T follicular helper cell (primary cell): Measurements from ENCODE around the gene PROM1.

Experiments
- DNase-seq: peaks from one replicate; pipeline ENCODE4 v3.0.0-alpha.2; 2020; ENCODE audit warnings: low read depth
- total RNA-seq, 2 experiments: gene quantifications; one replicate each; lab custom pipeline; 2026; lab: John Stamatoyannopoulos, UW

PROM1 gene
- 0 to 0.09 reads per million in 2 experiments for total RNA-seq

DNA sequence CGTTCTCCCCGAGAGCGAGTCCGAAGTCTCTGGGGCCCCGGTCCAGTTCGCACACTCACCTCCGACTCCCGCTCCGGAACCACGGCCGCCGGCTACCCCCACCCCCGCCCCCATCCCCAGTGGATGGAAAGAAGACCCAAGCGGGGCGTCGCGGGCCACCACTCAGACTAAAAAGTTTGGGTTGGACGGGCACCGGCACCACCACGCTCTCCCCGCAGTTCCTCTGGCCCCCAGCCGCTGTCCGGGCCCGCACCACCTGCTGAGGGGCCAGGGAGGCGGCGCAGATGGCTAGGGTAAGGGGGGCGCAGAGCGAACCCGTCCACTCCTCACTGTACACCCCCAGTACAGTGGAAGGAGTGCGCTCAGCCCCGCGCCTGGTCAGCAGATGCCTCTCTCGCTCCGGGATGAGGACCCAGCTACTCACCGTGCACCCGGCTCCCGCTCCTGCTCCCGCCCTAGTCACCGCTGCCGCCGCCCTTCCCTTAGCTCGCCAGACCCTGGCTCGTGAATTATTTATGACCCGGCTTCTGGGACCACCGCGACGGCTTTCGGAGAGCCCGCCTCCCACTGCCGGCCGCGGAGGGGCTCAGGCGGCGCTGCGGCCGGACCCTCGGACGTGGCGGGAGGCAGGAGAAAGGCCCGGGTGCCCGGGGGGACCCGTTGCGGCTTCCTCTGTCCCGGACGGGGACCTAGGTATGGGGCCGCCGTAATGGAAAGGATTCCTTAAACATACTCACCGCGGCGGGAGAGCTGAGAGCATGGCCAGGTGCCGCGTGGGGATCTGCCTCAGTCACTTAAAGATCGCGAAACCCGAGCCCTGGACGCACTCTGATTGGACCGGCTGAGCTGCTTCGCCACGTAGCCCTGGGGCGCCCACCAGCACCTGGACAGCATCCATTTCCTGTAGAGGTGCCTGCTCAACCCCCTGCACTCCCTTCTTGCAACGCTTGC lies at the start of gene PROM1:
Gene PROM1, minus strand, starts transcription at position 783 of the 951 bp plus-strand sequence. CDS start 8,117 bp downstream, outside the sequence.
- DNase-seq: no peak

DNA sequence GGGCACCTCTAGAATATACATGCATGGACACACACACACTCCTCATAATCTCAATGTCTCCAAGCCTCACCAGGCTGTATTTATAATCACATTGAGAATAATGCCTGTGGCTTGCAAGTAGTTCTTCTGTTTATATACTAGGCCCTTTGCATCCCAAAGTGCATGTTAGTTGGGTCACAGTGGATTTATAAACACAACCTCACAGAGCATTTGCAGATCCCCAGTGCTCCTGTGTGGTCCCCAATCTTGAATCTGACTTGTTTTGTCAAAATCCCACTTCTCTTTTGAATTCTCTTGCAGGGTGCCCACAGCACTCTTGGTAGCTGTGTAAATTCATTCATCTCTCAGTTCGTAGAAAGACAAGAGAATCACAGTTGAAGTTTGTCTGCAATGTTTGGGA lies 49.6 kb upstream of the PROM1 start:
- DNase-seq: no peak

DNA sequence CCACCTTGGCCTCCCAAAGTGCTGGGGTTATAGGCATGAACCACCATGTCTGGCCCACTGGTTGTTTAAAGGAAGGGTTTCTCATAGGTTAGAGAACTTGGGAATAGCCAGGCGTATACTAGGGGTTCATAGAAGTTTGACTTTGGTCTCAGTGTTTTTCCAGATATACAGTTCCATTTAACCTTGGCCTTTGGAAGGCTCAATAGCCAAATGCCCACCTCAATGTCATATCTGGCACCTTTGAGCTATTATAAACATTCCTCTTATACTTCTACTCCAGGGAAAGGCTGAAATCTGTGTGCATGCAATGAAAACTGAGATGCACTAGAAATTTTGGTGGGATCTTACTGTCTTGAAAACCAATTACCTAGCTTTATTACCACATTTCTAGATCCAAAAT lies 47.5 kb upstream of the PROM1 start:
- DNase-seq: no peak

DNA sequence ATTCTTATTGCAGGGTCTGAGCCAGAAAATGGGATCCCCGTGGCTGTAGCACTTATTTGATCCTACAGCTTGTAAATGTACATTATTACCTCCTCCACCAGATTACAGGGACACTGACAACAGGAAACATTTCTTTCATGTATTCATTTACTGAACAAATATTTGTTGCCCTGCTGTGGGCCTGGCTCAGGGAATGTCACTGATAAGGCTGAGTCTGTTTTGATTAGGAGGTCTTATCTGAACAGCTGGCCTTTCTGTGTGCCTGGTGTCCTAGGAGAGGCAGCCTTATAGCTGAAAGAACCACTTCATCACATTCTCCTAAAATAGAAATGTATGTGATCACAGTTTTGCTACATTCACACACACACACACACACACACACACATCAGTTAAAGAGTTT lies 45.5 kb upstream of the PROM1 start:
- DNase-seq: no peak

- no peak for DNase-seq
These were observed 42.9 kb upstream of the PROM1 start for GRCh38 chr4:16126714-16127113.

DNA sequence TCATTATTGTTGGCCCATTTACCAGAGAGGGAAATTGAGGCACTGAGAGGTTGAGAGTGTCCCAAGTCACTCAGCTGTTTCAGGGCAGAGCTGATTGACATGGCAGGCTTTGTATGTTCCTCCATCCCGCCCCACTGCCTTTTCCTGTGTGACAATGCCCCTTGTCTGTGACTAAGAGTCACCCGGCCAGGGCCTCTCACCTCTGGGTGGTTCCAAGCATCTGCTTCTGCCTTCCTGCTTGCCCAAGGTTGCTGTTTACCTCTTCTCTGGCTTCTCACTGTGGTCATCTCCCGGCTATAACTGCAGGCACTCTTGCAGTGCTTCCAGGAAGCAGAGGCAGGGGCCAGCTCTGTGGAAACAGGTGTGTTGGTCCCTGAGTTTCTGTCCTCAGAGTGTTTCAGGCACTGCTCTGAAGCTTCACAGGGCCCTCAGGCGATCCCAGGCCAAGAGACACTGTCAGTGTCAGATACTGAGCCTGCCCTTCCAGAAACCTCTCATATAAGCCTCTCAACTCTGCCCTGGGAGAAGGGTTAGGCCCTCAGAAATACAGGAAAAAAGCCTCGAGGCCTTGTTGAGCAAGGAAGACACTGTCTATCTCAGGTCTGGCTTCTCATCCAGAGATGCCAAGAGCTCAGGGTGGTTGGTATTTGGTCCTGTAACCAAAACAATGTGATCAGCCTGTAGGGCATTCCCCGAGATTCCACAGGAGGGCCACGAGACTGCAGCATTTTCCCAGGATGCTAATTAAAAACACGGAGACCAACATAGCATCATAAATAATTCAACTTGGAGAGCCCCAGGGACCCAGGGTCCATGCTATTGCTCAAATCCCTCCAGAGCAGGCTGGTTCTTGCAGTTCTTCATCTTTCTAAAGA lies 42.0 kb upstream of the PROM1 start:
- no peak for DNase-seq

GRCh38 chr4:16124232-16124631 lies 40.4 kb upstream of the PROM1 start:
- DNase-seq: no peak

- no peak for DNase-seq
These were observed 39.7 kb upstream of the PROM1 start for GRCh38 chr4:16123356-16124084.

- no peak for DNase-seq
These were observed 39.0 kb upstream of the PROM1 start for GRCh38 chr4:16122784-16123183.

DNA sequence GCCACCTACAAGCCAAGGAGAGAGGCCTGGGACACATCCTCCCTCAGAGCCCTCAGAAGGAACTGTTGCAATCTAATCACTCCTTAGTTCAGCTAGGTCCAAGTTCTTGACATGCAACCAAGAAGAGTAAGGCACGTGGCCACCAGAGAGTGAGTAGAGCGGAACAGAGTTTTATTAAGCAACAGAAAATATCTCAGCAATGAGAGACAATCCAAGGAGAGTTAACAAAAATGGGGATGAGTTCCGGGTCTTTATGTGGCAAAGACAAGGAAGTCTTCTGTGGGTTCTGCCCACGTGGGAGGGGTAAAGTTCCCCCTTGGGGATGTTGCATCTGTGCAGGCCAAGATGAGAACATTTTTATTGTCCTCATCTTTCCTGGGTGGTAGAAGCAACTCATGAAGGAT lies 38.5 kb upstream of the PROM1 start:
- no peak for DNase-seq

DNA sequence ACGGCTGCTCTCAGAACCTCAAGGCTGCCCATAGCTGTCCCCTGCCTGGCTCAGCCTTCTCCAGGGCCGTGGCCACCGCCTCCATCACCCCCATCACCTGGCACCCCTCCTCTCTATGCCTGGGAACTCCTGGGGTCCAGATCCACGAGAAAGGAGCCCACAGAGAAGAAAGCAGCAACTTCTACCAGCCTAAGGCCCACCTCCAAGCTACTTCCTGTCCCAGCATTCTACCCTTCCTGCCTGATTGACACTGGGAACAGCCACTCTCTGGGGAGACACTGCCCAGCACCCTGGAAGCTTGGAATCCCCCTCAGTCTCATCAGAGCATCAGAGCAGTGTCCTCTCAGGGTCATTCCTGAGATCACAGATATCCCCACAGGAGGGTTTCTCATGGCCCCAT lies 36.9 kb upstream of the PROM1 start:
- DNase-seq: no peak

- no peak for DNase-seq
These were observed 36.2 kb upstream of the PROM1 start for GRCh38 chr4:16119981-16120380.

DNA sequence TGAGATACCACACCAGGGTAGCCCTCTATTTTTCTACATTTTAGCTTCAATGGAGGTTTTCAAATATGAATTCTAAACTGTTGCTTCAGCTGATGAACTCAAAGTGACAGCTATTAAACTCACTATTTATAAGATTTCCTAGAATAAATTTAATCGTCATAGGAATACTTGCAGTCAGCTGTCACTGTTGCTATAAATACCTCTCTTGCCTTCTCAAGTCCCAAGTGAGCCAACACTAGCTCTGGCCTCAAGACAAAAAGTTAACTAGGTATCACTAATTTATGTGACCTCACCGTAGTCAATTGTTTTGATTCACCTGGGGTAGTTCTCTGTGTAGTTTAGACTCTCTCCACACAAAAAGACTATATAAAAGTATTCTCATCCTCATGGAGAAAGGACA lies 34.3 kb upstream of the PROM1 start:
- DNase-seq: no peak

DNA sequence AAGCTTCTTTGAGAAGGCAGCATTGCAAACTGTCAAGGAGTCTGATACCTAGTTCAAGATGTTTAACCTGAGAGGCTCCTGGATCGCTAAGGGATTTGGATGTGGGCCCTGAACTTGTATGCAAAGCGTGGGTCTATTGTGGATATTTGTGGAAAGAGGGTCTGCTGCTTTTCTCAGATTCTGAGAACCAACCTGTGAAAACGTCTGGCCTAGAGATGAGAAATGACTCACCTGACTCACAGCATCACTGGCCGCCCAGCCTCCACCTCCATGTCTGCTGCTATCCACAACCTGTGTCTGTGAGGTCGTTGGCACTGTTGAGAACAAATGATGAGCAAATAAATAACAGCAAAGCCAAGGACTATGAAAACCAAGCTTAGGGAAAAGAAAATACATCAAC lies 33.3 kb upstream of the PROM1 start:
- no peak for DNase-seq

DNA sequence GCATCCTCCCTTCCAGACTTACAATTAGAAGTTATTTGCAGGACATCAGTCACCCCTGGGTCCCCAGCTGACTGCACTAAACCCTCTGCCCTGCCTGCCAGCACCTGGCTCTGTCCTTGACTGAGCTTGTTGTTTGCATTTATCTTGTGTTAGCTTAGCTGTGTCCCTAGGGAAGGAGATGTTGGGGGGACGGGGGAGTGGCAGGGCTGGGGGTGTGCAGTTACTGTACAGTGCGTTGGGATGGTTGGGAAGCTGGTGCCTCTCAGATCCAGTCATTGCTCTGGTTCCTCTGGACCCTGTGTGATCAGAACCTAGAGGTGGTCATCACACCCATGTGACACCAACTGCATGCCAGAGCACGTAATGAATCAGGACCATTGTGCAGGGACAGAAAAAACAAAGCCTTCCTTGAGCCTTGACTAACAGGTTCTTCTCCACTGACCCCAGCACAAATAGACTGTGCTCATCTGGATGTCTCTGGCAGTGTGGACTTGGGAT lies 32.7 kb upstream of the PROM1 start:
- no peak for DNase-seq

- DNase-seq: no peak
These were observed 32.2 kb upstream of the PROM1 start for GRCh38 chr4:16116019-16116418.

DNA sequence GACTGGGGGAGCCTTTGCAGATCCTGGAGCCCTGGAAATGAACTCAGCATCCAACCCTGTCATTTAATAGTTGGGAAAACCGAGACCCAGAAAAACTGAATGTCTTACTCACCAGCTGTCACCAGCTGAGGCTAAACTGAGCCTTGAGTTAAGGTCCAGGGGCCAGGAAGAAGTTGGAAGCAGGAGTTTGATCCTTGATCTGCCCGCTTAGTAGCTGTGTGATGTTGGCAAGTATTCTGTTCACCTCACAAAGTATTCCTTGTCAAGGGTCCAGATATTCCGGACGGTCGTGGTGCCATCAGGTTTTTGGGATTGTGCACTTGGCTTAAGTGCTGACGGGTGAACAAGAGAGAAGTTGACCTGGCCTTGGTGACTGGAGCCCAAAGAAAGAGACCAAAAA lies 30.7 kb upstream of the PROM1 start:
- no peak for DNase-seq

DNA sequence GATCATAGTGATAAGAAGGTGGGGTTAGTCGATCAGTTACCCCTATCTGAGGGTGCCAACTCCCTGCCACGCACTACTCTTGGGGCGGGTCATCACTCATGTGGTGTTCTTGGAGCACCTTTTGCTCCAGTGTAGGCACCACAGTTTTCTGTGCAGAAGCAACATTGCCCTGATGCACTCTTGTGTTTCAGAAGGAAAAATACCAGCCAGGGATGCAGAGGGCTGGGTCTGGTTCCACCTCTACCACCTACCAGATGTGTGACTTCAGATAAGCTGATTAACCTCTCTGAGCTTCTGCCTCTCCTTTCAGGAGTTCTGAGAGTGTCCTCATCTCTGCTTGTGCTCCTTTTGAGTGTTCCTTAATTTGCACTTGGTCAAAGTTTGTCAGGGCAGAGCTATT lies 29.9 kb upstream of the PROM1 start:
- DNase-seq: no peak

- no peak for DNase-seq
These were observed 27.7 kb upstream of the PROM1 start for GRCh38 chr4:16111533-16111932.

- no peak for DNase-seq
These were observed 27.0 kb upstream of the PROM1 start for GRCh38 chr4:16110661-16111290.

DNA sequence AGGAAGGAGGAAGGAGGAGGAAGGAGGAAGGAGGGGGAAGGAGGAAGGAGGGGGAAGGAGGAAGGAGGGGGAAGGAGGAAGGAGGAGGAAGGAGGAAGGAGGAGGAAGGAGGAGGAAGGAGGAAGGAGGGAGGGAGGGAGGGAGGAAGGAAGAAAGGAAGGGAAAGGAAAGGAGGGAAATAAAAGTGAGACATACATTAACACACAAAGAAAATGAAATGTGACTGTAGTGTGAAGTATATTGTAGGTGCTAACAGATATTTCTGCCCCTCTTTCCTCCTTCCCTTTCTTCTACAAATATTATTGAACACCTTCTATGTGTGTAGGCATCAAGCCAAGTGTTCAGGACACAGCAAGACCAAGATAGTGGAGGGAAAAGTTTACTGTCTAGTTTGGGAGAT lies 26.4 kb upstream of the PROM1 start:
- DNase-seq: no peak
